Measurements from ENCODE around the gene PDZD8. TPM values are rescaled to one million over a fixed set of nuclear protein-coding genes. Genes with fewer than 3 reads are reported as not detected.

PDZD8 gene
- total and polyA plus RNA-seq, 2 donors (not counting 3 experiments of a cell fraction or from before 2014, with no cell fraction given): 5.9 to 22.6 TPM

DNA sequence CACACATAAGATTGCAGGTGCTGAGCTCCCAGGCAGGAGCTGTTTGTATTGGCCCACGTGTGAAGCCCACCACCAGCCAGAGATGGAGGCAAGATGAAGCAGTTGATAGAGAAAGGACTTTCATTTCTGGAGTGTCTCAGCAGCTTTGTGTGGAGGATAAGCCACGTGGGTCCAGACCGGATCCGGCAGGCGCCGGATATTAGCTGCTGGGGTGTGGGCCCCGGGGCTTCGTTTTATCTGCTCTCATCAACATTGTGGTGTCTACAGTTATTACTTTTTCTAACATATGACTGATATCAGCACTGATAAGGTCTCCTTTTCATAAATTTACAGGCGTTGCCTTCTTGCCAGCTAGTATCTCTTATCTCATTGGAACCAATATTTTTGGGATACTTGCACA is 108.8 kb downstream of the PDZD8 start:
- Histone ChIP-seq H3K9me1 (replicated peaks; ENCODE audit: control insufficient read depth, extremely low read depth, insufficient read depth, low read length) (no peaks in the 10 kb centered on the region), H3K27ac (ENCODE audit: insufficient read depth, low read depth, low read length) (no peak overlapping the region), H3K9me3 (replicated peaks; ENCODE audit: control insufficient read depth, insufficient read depth, low read length) (no peaks in the 10 kb centered on the region), H2AFZ (ENCODE audit: low read depth, low read length) (no peak overlapping the region), H3K36me3 (ENCODE audit: control insufficient read depth in 2 of 2, extremely low read depth in 1 of 2, insufficient read depth in 2 of 2, low read length in 2 of 2) (no peaks in the 10 kb centered on the region), H4K20me1 (replicated peaks; ENCODE audit: control insufficient read depth, extremely low read depth, insufficient read depth, low read length) (no peaks in the 10 kb centered on the region), H3K79me2 (ENCODE audit: control insufficient read depth, insufficient read depth, low read length) (no peaks in the 10 kb centered on the region), H3K27me3 (ENCODE audit: control insufficient read depth in 2 of 2, insufficient read depth in 2 of 2, low read length in 2 of 2) (no peaks in the 10 kb centered on the region), H3K9ac (replicated peaks; ENCODE audit: extremely low read depth, insufficient read depth, low read length) (no peak overlapping the region), H3K4me3 (replicated peaks in 1 of 3; ENCODE audit: insufficient read depth in 1 of 3, low read depth in 1 of 3, low read length in 3 of 3) (no peak overlapping the region), H3K4me2 (ENCODE audit: insufficient read depth, low read length) (no peak overlapping the region), H3K4me1 (ENCODE audit: control insufficient read depth, extremely low read depth, insufficient read depth, low read length) (no peaks in the 10 kb centered on the region)
- FAIRE-seq: no peak
- DNase-seq (ENCODE audit: low read depth, low spot score): no peak
- ChIA-PET POLR2A (no interaction called here), CTCF (interaction anchor here (1.1 to 1.5 kb wide), 3 partner anchors 11 to 469 kb away, joined by 3 read pairs; no protein-coding TSS in a partner anchor)
- no peak for TF ChIP-seq MAX (IDR thresholded peaks at IDR 0.05; ENCODE audit: insufficient read depth, insufficient read length)
- no peak for TF ChIP-seq POLR2AphosphoS5 (IDR thresholded peaks at IDR 0.05; ENCODE audit: insufficient read depth, low read depth, low read length)
- TF ChIP-seq FOS (IDR thresholded peaks at IDR 0.05; ENCODE audit: borderline replicate concordance, insufficient read depth, low read length): no peak
- no peak for TF ChIP-seq MYC (IDR thresholded peaks at IDR 0.05; ENCODE audit: low read depth, low read length)
- TF ChIP-seq GATA2 (IDR thresholded peaks at IDR 0.05; ENCODE audit: insufficient read depth, insufficient read length, low read depth, low read length): no peak
- TF ChIP-seq JUN (IDR thresholded peaks at IDR 0.05; ENCODE audit: borderline replicate concordance, insufficient read depth, insufficient read length, low read depth): no peak
- no peak for TF ChIP-seq CTCF (IDR thresholded peaks at IDR 0.05; ENCODE audit: extremely low read depth in 1 of 2, insufficient read depth in 1 of 2, low read depth in 1 of 2, low read length in 2 of 2)
- TF ChIP-seq POLR2A (IDR thresholded peaks at IDR 0.05; ENCODE audit: low read depth, low read length): no peak
- no peak for TF ChIP-seq EZH2 (IDR thresholded peaks at IDR 0.05; ENCODE audit: borderline replicate concordance, low read depth, low read length, severe bottlenecking)
- dilution Hi-C loops (cut with MboI; ENCODE audit: extremely low pct_ligation_motif_present, low sequenced_read_pairs): no loop called here
- intact Hi-C loops (cut with micrococcal nuclease): no loop called here
- no TSS peak for BruUV-seq (replicated peaks)
